Hepatocyte (in vitro differentiated cells): ENCODE data around the gene OGFOD2.
A peak's percentile ranks its signal among the peaks of the same experiment; 100 is the strongest.

Experiments used
- EZH2phosphoT487 ChIP-seq: fragments of 200-600 bp; sonication (generic); IDR thresholded peaks from one replicate; pipeline ENCODE4 v1.6.1; 2018; ENCODE audit warnings: antibody characterized with exemption, mild to moderate bottlenecking, low read depth, moderate library complexity; ENCODE audit not compliant: unreplicated experiment, severe bottlenecking
- TF ChIP-seq, protein P1 (sequence below): fragments of 200-600 bp; sonication (generic); IDR thresholded peaks from 2 replicates; pipeline ENCODE4 v1.5.1; 2016; ENCODE audit warnings: antibody characterized with exemption, mild to moderate bottlenecking; ENCODE audit not compliant: poor library complexity

DNA sequence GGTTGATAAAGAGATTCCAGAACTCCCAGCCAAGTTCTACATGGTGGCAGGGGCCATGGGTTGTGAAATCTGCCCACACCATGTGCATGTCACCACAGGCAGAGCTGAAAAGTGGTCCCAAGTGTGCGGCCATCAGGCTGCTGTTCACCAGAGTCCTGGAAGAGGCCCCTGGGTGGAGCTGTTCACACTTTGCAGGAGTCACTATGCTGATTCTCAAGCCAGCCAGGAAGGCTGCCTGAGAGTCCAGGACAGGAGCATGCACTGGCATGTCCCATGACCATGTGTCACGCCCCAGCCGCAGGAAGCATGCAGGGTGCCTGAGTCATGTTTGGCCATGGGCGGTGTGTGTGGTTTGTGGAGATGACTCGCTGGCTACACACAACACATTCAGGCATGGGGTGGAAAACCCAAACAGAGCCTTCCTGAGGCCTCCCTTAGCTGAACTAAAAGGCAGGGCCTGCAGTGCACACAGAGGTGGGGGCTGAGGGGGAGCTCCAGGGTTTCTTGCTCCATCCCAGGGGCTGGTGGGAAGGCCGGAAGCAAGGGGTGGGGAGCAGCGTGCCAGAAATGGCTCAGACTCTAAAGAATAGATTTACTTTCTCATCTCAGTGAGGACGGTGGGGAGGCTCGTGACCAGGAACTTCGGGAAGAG, 28.2 kb upstream of the OGFOD2 start:
- TF ChIP-seq, protein P1, sequence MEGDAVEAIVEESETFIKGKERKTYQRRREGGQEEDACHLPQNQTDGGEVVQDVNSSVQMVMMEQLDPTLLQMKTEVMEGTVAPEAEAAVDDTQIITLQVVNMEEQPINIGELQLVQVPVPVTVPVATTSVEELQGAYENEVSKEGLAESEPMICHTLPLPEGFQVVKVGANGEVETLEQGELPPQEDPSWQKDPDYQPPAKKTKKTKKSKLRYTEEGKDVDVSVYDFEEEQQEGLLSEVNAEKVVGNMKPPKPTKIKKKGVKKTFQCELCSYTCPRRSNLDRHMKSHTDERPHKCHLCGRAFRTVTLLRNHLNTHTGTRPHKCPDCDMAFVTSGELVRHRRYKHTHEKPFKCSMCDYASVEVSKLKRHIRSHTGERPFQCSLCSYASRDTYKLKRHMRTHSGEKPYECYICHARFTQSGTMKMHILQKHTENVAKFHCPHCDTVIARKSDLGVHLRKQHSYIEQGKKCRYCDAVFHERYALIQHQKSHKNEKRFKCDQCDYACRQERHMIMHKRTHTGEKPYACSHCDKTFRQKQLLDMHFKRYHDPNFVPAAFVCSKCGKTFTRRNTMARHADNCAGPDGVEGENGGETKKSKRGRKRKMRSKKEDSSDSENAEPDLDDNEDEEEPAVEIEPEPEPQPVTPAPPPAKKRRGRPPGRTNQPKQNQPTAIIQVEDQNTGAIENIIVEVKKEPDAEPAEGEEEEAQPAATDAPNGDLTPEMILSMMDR, result peak; percentile 34
- TF ChIP-seq EZH2phosphoT487, result no peak
